Measurements from ENCODE around the gene ALKBH3. TPM values are rescaled to one million over a fixed set of nuclear protein-coding genes. Genes with fewer than 3 reads are reported as not detected.
A peak's percentile ranks its signal among the peaks of the same experiment; 100 is the strongest.

The ALKBH3 gene
- total RNA-seq, 1 donor from 2014 or later = 16.7 TPM

DNA sequence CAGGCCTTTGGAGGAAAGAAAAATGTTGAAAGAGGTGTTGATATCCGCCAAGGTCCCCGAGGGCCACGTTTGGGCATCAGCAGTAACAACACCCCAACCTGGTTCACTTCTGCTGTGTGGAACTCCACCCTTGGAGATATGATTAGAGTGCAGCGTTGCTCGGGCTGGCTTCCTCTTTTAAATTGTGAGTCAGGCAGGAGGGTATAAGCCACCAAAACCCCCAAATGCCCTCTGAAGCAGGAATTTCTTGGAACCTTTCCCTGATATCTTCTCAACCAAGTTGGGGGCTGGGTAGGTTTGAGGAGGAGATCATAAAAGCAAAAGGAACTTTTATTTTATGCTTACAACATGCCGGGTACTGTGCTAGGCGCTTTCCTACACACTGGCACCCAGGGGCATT is 55.4 kb downstream of the ALKBH3 start:
- FAIRE-seq (no peak), DNase-seq (ENCODE audit: low spot score in 2 of 2) (no peak)

DNA sequence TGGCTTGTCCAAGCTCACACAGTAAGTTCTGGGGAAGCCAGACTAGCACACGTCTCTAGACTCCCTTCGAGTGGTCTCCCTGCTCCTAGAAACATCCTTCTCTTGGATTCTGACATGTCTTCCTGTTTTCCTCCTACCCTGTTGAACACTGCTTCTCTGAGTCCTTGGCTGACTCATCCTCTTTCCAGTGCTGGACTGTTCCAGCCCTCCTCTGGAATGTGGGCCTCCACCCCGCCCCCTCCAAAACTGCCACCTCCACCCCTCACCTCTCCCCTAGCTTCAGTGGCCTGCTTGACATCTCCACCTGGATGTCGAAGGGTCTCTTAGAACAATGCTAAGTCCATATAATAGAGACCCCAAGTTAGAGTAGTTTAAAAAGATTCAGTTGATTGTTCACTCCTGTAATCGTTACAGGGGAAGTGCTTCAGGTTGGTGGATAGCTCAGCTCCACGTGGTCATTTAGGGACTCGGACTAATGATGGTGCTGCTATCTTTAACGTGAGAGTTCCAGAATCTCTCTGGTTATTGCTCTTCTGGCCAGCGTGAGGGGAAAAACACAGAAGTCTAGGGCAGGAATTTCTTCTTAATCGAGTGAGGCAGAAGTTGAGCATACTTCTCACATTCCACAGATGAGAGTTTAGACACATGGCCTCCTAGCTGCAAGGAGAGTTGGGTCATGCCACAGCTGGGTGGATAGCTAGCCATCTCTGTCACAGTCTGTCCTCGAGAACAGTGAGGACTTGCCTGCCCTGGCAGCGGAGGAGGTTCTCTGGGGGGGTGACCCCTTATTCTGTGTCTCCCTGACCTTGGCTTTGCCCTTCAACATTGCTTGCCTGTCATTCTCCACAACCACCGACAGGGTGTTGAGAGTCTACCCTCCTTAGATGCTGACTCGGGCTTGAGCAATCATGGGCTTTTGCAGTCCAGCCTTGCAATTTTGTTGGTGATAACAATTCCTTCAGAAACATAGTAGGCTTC is 57.1 kb downstream of the ALKBH3 start:
- DNase-seq (ENCODE audit: low spot score in 2 of 2) (no peak), FAIRE-seq (no peak)

DNA sequence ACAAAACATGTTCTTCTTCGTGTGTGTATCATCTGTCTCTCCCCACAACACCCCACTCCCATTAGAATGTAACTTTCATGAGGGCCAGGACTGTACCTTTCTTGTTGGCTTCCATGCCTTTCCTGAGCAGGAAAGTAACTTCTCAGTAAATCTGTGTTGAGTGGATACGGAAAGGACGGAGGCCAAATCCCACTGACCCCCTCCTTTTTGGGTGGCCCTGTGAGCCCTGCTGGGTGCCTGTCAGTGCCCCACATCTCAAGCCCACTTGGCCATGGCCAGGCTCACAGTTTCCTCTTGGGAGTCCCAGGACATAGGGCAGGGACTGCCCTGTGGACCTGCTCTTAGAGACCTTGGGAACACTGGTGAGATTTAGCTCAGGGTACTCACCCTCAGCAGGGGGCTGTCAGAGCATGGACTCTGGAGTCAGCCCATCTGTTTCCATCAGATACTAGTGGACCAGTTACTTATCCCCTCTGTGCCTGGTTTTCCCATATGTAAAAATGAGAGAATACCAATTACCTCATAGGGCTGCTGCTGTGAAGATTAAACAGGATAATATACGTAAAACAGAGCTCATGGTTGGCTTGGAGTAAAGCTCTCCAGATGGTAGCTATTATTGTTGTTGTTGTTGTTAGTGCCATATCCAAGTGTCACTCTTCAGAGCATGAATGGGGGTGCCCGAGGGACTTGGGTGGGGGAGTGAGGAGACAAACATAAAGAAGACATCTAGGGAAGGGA is 60.8 kb downstream of the ALKBH3 start:
- FAIRE-seq = no peak
- no peak for DNase-seq (ENCODE audit: low spot score in 2 of 2)

DNA sequence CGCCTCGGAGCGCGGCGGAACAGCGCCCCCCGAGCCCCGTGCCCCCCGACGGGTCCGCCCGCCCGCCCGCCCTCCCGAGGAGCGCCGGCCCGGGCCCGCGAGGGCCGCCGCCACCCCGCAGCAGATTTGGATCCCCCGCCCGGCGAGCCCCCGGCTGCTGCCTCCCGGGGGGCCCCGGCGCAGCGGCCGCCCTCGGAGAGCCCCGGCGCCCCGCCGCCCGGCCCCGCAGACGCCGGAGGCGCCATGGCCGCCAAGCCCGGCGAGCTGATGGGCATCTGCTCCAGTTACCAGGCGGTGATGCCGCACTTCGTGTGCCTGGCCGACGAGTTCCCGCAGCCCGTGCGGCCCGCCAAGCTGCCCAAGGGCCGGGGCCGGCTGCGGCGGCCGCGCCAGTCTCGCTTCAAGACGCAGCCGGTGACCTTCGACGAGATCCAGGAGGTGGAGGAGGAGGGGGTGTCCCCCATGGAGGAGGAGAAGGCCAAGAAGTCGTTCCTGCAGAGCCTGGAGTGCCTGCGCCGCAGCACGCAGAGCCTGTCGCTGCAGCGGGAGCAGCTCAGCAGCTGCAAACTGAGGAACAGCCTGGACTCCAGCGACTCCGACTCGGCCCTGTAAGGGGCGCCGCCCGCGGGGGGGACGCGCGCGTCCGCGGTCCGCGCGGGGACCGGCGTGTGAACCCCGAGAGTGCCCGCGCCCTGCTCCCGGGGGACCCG is 62.2 kb downstream of the ALKBH3 start:
- FAIRE-seq (no peak), DNase-seq (ENCODE audit: low spot score in 2 of 2) (peak in 1 of 2 donors; percentile 60)

DNA sequence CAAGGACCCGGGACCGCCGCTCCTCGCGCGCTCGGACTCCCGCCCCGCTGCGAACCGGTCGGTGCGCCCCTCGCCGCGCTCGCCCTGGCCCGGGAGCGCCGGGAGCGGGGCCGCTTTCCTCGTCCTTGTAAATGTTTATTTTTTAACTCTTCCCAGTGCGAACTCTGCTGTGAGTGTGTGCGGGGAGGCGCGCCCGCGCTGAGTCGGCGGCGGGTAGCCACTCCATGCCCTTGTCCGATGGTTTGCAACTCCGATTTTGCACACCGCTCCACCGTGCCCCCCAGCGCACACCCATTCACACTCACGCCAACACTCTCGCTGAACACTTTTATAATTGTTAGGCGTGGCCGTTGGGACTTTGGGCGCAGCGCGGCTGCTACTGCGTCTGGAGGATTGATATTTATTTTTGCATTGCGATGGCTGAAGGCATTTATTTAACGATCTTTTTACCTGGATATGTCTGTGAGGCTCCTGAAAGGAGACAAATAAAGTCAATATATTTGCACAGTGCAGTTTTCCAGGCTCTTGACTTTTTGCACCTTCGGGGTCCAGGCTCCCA is 62.8 kb downstream of the ALKBH3 start:
- DNase-seq (ENCODE audit: low spot score in 2 of 2) (peak in 1 of 2 donors; percentile 42), FAIRE-seq (no peak)

DNA sequence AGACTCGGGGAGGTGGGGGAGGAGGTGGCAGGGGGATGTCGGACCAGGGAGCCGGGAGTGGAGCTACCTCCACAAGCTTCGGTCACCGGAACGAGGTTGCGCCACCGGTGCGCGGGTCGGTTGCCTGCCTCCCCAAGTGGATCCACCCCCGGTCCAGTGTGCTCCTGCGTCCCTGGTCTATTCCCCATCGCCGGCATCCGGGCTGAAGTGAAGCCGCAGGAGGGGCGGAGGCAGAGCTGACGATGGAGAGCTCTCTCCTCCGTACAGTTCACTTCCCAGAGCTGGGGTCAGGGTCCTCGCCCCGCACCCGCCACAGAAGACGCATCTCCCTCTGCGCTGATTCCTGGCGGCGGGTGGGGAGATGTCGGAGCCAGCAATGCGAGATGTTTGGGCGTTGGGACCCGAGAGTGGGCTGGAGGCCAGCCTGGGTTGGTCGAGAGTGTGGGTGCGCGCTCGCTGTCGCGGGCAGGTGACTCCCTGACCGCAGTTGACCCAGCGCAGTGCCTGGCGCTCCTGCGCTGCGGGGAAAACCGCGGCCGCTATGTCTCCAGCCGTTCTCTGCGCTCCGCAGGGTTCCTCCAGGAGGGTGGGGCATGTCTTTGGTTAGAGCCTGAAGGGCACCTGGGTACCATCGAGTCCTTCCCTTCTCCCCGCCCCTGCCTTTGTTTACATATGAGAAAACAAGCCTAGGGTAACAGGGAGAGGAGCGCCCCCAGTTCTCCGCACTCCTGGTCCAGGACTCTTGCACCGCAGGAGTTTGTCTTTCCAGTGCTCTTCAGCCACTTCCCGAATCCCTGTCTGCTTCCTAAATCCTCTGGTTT is 63.5 kb downstream of the ALKBH3 start:
- DNase-seq (ENCODE audit: low spot score in 2 of 2) (peak in 1 of 2 donors; percentile 28), FAIRE-seq (no peak)

DNA sequence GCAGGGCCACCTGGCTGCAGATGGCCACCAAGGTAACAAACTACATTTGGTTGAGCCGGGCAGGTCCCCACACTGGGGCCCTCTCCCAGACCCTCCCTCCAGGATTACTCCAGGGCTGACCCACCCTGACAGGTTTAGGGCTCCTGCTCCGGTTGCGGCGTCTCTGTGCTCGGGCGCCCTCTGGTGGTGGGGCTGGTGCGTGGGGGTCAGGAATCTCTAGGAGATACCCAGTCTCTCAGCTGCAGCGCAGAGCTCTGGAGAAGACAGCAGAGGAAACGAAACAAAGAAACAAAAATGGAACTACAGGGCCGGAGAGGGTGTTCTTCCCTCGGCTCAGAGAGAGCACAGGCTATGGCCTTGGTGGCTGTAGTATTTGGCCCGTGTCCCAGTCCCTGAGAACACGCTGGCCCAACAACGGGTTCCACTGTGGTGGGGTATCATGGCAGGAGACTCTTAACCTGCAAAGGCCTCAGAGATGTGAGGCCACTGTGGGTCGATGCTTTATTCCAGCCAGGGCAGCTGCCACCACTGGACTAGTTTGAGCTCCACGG is 64.2 kb downstream of the ALKBH3 start:
- FAIRE-seq = no peak
- peak; percentile 67 for DNase-seq (ENCODE audit: low spot score in 2 of 2)

DNA sequence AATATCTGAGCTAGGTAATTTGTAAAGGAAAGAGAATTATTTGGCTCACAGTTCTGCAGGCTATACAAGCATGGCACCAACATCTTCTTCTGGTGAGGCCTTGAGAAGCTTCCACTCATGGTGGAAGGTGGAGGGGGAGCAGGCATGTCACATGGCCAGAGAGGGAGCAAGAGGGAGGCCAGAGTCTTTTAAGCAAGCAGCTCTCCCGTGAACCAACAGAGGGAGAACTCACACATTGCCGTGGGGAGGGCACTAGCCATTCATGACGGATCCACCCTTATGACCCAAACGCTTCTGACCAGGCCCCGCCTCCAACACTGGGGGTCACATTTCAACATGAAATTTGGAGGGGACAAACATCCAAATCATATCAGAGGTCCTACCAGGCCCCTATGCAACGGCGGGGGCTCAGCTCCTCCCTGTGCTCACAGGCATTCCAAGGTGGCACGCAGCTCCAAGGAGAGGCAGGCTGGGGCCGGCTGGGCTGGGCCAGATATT is 66.4 kb downstream of the ALKBH3 start:
- FAIRE-seq = no peak
- no peak for DNase-seq (ENCODE audit: low spot score in 2 of 2)

DNA sequence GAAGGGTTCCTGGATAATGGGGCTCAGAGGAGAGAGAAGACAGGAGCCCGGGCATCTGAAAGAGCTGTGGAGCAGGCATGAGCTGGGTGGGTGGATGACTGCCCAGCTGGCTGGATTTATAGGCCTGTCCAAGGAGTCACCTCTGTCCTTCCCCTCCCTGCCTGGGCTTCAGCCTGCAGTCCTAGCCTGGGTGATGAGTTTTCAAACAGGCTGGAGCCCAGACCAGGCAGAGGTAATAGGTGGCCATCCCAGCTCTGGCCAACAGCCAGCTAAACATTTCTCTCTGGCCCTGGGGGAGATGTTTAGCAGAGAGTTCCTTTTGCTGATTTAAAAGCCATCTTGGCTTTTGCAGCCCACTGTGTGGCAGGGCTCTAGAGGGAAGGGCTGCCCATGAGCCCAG is 67.2 kb downstream of the ALKBH3 start:
- DNase-seq (ENCODE audit: low spot score in 2 of 2) (no peak), FAIRE-seq (no peak)

DNA sequence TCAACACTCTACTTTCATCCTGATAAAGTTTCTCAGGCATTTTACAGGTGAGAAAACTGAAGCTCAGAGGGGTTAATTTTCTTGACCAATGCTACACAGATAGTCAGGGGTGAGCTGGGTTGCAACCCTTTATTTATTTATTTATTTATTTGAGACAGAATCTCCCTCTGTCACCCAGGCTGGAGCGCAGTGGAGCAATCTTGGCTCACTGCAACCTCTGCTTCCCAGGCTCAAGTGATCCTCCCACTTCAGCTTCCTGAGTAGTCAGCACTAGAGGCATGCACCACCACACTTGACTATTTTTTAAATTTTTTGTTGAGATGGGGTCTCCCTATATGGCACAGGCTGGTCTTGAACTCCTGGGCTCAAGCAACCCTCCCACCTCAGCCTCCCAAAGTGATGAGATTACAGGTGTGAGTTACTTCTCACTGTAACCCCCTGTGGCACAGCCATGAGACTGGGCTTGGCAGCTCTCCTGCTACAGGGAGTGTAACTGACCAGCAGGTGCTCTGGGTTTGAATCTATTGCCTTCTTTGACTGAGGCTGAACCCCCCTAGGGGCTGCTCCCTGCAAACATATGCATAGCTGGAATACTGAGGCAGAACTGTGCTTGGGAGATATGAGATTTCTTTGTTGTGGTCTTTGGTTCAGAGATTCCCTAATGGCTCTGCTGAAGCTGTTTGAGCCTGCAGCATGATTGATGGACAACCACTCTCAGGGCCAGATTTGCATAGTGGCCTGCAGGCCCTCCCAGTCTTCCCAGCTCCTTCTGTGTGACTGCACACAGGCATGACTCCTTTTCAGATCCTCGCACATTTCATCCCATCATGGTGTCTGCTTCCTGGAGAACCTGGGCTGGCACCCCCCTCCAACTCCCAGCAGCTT is 68.0 kb downstream of the ALKBH3 start:
- DNase-seq (ENCODE audit: low spot score in 2 of 2) (no peak), FAIRE-seq (no peak)

DNA sequence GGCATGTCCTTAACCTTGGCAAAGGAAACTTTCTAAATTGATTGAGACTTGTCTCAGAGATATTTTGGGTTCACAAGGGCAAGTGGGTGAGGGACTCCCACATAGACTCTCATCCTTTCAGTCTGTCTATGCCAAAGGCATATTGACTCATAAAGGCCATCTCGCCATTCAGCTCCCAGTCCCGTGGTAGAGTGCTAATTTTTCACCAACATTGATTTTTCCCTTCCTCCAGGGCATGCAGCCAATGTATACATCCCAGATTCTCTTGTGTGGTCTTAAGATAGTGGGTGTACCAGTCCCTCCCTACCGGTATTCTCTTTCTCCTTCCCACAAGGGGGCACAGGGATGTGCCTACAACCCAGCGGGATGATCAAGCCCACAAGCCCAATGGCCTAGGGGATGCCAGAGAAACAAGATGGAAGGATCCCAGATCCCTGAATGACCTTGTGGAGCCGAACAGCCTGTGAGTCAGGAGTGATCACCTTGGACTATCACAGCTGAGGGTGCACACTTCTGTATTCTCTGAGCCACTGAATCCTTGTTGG is 69.8 kb downstream of the ALKBH3 start:
- DNase-seq (ENCODE audit: low spot score in 2 of 2) = no peak
- FAIRE-seq = no peak

DNA sequence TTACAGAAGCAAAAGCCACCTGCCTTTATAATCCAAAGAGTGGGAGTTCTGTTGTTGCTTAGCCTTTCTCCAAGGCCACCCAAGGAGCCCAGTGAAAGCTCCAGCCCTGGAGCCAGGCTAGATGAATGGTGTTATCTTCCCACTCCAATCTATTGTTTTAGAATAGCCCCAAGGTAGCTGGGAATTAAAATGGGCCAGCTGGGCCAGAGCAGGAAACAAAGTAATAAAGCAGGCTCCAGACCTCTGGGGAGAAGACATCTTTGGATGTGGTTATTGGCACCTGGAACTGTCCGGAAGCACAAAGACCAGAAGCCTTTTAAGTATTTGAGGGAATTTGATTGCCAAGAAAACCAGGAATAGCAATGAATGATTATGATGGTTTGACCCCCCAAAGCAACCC is 70.6 kb downstream of the ALKBH3 start:
- no peak for FAIRE-seq
- DNase-seq (ENCODE audit: low spot score in 2 of 2) = no peak

DNA sequence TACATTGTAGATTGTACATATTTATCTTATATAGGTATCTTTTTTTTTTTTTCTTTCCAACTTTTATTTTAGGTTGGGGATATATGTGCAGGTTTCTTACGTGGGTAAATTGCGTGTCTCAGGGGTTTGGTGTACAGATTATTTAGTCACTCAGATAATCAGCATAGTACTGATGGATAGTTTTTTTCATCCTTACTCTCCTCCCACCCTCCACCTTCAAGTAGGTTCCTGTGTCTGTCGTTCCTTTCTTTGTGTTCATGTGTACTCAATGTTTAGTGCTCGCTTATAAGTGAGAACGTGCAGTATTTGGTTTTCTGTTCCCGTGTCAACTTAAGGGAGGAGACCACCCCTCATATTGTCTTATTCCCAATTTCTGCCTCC is 71.4 kb downstream of the ALKBH3 start:
- no peak for FAIRE-seq
- DNase-seq (ENCODE audit: low spot score in 2 of 2) = no peak

DNA sequence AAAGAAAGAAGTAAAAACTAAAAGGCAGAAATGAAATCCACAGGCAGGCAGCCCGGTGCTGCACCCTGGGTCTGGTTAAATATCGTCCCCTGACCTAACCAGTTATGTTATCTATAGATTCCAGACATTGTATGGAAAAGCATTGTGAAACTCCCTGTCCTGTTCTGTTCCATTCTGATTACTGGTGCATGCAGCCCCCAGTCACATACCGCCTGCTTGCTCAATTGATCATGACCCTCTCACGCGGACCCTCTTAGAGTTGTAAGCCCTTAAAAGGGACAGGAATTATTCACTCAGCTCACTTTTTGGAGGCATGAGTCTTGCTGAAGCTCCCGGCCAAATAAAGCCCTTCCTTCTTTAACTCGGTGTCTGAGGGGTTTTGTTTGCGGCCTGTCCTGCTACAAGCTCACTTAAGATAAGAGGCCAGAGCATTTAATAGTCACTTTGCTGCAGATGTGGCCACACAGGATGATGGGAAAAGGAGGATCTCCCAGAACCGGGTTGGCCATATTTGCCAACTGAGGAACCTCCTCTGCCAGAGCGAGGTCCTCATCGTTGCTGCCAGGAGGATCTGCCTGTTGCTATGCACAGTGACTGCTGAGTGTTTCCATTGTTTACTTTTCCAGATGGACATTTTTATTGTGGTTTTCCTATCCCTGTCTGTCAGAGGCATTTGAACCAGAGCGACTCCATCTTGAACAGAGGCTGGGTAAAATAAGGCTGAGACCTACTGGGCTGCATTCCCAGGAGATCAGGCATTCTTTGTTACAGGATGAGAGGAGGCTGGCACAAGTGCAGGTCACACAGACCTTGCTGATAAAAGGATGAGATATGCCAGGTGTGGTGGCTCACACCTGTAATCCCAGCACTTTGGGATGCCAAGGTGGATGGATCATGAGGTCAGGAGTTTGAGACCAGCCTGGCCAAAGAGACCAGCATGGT is 72.0 kb downstream of the ALKBH3 start:
- no peak for FAIRE-seq
- no peak for DNase-seq (ENCODE audit: low spot score in 2 of 2)

DNA sequence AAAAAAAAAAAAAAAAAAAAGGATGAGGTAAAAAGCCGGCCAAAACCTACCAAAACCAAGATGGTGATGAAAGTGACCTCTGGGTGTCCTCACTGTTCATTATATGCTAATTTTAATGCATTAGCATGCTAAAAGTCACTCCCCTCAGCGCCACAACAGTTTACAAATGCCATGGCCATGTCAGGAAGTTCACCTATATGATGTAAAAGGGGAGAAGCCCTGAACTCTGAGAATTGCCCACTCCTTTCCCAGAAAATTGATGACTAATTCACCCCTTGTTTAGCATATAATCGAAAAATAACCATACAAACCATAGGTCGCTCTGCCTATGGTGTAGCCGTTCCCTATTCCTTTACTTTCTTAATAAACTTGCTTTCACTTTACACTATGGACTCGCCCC is 72.9 kb downstream of the ALKBH3 start:
- DNase-seq (ENCODE audit: low spot score in 2 of 2) = no peak
- FAIRE-seq = no peak

DNA sequence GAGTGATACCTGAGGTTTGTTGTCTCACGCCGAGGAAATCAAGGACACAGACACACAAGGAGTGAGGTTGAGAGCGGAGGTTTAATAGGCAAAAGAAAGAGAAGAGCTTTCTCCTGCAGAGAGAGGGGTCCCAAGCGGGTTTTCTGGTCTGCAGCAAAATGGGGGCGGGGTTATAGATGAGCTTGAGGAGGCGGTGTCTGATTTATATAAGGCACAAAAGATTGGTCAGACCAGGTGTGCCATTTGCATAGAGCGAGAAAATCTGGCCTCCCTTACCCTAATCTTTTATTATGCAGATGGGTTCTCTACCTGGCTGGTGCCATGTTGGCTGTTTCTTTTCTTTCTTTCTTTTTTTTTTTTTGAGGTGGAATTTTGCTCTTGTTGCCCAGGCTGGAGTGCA is 73.6 kb downstream of the ALKBH3 start:
- FAIRE-seq = no peak
- DNase-seq (ENCODE audit: low spot score in 2 of 2) = no peak
